HG03280 (cell line): ENCODE data around the gene SNX4.
A peak's percentile ranks its signal among the peaks of the same experiment; 100 is the strongest.
"Not testable (repeated sequence)": the region's sequence is repeated elsewhere in the genome, so short reads cannot be mapped to it uniquely, and the experiment has no call there.

ENCODE experiments used
- ATAC-seq: cut with Tn5 transposase; IDR thresholded peaks from one replicate; pipeline ENCODE4 v1.9.1; 2021; ENCODE audit warnings: mild to moderate bottlenecking, moderate library complexity; ENCODE audit not compliant: unreplicated experiment

Gene SNX4

DNA sequence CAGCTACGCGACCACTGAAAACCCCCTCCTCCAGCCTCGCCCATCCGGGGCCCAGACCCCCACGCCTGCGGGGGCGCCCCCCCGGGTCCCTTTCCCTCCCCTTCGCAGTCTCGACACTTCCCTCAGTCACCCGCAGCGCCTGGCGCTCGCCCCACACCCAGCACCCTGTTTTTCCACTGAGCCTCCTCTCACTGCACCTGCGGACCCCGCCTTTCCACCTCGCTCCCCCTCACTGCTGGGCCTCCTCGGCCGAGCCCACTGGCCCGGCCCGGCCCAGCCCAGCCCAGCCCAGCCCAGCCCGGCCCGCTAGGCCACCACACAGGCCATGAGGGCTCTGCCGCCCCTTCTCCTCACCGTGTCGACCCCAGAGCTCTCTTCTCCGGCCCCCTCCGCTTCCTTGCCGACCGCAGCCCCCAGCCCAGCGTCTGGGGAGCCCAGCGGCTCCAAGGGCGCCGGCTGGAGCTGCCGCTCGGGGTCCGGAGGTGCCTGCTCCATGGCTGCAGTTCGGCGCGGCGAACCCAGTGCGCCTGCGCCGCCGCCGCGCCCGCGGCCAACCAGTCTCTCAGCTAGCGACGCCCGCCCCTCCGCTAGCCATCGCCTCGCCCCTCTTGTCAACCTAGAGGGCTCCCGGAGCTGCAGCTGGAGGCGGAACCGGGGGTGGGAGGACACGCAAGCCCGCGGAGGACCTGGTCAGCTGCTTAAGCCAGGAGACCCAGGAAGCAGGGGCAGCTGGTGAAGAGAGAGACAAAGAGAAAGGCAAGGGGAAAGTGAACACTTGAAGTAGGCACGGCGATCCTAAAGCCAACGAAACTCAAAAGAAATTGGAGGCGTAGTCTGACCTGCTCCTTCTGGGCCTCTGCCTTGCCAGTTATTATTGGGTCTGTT is at the start of gene SNX4:
Gene SNX4 (minus strand): TSS at position 525 of the 885 bp plus-strand sequence. CDS start 30 bp downstream, at position 495.
- ATAC-seq, result peak; percentile 94

DNA sequence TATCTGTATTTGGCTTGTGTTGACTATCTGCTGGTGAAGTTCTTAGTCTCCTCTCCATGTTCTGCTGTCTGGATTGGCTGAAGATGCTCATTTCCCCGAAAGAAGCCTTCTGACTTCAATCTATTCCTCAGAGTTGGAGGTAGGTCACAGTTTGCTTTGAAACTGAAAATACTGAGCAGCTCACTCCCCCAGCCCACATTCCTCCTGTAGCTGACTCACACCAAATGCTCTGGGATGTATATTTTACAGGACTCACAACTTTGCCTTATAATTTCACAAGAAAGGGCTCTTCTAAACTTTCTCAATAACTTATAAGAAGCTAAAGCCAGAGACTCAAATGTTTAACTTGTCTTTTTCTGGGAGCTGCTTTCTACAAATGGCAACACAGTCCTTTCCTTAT is 36.3 kb upstream of the SNX4 start:
- ATAC-seq, result no peak

DNA sequence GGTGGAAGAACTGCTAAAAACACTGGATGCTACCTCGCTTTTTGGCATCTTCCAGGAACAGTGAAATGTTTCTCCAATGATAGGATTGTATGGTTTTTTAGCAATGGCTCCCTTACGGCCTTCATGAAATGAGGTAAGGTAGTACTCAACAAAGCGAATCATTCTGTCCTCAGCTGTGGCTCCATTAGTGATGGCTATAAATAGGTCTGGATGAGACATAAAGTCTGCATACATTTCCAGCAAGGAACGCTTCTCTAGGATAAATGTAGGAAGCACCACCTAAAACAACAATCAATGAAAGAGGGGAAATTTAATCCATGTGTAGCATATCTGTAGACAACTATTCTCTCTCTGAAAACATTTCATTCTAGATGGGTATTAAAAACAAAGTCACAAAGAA is 32.4 kb upstream of the SNX4 start:
- ATAC-seq, result no peak

DNA sequence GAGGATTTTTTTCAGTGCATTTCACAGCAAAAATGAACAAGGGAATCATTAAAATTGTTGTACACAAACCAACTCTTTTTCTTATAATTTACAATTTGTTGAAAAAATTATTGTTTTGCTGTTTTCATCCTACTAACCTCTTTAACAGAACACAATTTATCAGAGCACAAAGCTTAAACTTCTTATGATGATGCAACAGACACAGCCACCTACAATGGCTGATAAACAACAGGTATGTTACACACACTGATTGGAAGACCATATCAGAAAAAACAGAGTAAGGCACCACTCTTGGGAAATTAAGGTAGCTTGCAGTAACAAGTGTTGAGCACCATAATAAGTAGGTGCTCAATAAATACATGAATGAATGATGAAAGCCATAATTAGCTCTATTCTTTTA is 8.9 kb upstream of the SNX4 start:
- no peak for ATAC-seq

- no peak for ATAC-seq
Observed at GRCh38 chr3:125525153-125525552, 5.2 kb upstream of the SNX4 start.

GRCh38 chr3:125520563-125520919 is 539 bp upstream of the SNX4 start:
- ATAC-seq, result not testable (repeated sequence)

DNA sequence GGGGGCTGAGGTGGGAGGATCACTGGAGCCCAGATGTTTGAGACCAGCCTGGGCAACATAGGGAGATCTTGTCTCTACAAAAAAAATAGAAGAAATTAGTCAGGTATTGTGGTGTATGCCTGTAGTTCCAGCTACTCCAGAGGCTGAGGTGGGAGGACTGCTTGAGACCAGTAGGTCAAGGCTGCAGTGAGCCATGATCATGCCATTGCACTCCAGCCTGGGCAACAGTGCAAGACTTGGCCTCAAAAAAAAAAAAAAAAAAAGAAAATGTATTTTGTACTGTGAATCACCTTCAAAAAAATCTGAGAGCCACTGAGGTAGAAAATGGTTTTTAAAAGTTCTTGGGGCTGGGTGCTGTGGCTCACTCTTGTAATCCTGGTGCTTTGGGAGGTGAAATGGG is 4.6 kb downstream of the SNX4 start:
- ATAC-seq, result no peak

- no peak for ATAC-seq
Observed at GRCh38 chr3:125513490-125514115, 6.4 kb downstream of the SNX4 start.

DNA sequence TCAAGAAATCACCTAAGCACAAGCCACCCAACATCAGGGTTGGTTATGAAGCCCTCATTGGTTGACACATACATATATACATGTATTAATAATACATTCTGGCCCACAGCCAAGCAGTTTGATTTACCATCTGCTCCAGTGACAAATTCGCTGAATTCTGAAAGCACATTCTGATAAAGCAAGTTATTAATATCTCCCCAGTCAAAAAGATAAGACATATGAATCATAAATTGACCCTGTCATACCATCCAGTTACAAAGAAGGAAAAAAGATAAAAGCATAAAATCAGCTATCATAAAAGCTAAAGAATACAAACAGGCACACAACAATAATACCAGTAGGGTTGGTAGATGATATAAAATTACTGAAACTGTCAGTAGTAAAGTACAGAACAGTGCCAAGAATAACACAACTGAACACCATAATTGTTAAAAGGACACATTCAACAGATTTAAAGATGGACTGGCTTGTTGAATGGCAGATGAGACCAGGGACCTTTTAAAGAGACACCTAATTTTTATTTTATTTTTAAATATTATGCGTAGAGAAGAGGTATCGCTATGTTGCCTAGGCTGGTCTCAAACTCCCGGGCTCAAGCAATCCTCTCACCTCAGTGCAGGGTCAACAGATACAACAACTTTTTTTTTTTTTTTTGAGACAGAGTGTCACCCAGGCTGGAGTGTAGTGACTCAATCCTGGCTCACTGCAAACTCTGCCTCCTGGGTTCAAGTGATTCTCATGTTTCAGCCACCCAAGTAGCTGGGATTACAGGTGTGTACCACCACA is 7.7 kb downstream of the SNX4 start:
- ATAC-seq, result no peak

- ATAC-seq, result no peak
Observed at GRCh38 chr3:125511420-125512118, 8.4 kb downstream of the SNX4 start.

GRCh38 chr3:125507128-125507527 is 12.9 kb downstream of the SNX4 start:
- no peak for ATAC-seq

- ATAC-seq, result no peak
Observed at GRCh38 chr3:125498630-125499029, 21.4 kb downstream of the SNX4 start.

GRCh38 chr3:125496701-125497100 is 23.3 kb downstream of the SNX4 start:
- no peak for ATAC-seq

DNA sequence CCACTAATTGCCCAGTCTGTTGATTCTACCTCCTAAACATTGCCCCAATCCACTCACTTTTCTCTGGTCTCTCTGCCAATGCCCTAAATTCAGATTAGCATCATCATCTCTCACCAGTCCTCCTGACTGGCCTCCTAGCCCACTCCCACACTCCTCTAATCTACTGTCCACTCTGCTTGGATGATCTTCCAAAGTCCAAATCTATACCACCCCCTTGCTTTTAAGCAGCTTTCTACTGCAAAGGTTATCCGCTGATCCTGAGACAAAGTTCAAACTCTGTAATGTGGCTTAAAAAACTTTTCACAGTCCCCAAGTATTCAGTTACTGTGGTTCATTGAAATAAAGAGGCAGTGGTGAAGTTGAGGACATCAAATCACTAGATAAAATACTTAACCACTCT is 37.6 kb downstream of the SNX4 start:
- no peak for ATAC-seq

GRCh38 chr3:125481786-125482185 is 38.2 kb downstream of the SNX4 start:
- no peak for ATAC-seq

- ATAC-seq, result not testable (repeated sequence)
Observed at GRCh38 chr3:125481375-125481759, 38.6 kb downstream of the SNX4 start.

DNA sequence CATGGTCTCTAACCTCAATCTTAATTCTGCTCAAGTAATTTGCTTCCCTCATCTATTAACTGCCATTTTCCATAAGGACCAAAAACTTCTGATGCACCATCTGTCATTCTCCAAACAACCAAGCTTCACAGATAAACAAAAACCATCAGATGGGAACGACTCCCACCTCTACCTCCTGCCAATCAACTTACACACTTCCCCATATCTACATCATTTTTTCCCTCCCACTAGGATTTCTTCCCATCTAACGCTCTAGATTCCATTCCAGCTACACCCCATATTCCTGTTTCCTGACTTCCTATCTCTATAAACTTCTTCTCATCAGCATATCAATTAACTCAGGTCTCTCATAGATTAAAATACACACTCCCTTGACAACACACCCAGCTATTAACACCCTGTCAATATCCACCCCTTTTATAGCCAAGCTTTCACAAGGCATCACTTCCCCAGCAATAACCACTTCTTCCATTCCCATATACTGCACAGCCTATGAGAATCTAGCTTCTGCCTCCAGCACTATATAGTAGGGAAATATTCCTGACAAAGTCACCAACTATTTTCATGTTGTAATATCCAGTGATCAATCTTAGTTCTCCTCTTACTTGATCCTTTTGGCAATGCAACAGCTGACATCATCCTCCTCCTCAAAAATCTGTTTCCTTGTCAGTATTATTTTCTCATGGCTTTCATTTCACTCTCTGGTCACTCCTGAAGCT is 39.2 kb downstream of the SNX4 start:
- no peak for ATAC-seq

GRCh38 chr3:125479091-125479490 is 40.9 kb downstream of the SNX4 start:
- ATAC-seq, result no peak

- no peak for ATAC-seq
Observed at GRCh38 chr3:125478326-125478725, 41.7 kb downstream of the SNX4 start.

DNA sequence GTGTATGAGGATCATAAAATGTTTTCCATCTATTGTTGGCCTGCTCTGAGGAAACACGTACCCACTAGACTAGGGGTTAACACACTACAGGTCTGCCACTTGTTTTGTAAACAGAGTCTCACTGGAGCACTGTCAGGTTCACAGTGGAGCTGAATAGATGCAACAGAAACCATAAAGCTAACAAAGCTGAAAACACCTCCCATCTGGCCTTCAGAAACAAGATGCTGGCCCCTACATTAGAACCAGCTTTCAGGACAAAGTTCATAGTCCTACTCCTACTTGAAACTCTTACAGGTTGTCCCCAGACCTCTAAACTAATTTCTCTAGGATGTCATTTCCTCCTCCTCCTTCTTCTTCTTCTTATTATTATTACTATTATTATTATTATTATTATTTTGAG is 42.3 kb downstream of the SNX4 start:
- no peak for ATAC-seq
